ENCODE results near the gene SMIM24. TPM values are rescaled to one million over a fixed set of nuclear protein-coding genes. Genes with fewer than 3 reads are reported as not detected.

Gene SMIM24
- total and polyA plus RNA-seq, 9 of the 15 experiments (the other 6 are each of a cell fraction or from before 2014, with no cell fraction given): 0.45 to 12.3 (median 1.4) TPM; not detected in 1

GRCh38 chr19:3440082-3440481, 40.2 kb downstream of the SMIM24 start (continued):
- TF ChIP-seq REST (IDR thresholded peaks at IDR 0.05; ENCODE audit: borderline replicate concordance) (peak; percentile 33; the same call in 1 of the 2 replicates), REST (CRISPR knock-in tag; IDR thresholded peaks at IDR 0.05; ENCODE audit: low read depth) (no peak), ZNF324 (CRISPR knock-in tag; IDR thresholded peaks at IDR 0.05) (no peak), POLR2G (IDR thresholded peaks at IDR 0.05; ENCODE audit: low read depth, low read length) (0 out of 2 replicates have a peak, but pooled peaks have one; percentile 35), RNF2 (IDR thresholded peaks at IDR 0.05) (no peak), RAD21 (CRISPR knock-in tag; conservative IDR thresholded peaks at IDR 0.05 in 1 of 2, IDR thresholded peaks at IDR 0.05 in 1 of 2) (peak; percentile 32 to 62)
